GM11168 (cell line): Measurements from ENCODE around the gene TIRAP.
"Not testable (repeated sequence)": the region's sequence is repeated elsewhere in the genome, so short reads cannot be mapped to it uniquely, and the experiment has no call there.

Source experiments
- in situ Hi-C: fragments of 300-500 bp; cut with MboI; formaldehyde crosslinking; loops from one replicate; pipeline ENCODE4 v1.12.0; 2022; ENCODE audit warnings: low sequenced_read_pairs; ENCODE audit not compliant: unreplicated experiment

Gene TIRAP

GRCh38 chr11:126282361-126282735, 545 bp upstream of the TIRAP start:
- in situ Hi-C loops = no loop called here

DNA sequence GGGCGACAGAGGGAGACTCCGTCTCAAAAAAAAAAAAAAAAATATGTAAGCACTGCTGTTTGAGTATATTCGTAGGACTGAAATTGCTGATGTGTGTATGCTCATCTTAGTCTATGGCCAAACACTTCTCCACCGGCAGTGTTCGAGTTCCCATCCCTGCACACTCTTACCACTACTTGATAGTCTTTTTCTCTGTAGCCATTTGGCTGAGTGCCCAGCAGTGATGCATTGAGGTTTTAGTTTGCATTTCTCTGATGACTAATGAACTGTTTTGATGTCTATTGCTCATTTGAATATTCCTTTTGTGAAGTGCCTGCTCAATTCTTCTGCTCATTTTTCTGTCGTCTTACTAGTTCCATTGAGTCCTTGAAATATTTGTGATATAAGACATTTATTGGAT, 1.9 kb downstream of the TIRAP start:
- in situ Hi-C loops = no loop called here

GRCh38 chr11:126288237-126288636, 5.3 kb downstream of the TIRAP start:
- in situ Hi-C loops = no loop called here

- in situ Hi-C loops = no loop called here
Measured at GRCh38 chr11:126290887-126291286, 8.0 kb downstream of the TIRAP start.

- in situ Hi-C loops = no loop called here
Measured at GRCh38 chr11:126293726-126294125, 10.8 kb downstream of the TIRAP start.

DNA sequence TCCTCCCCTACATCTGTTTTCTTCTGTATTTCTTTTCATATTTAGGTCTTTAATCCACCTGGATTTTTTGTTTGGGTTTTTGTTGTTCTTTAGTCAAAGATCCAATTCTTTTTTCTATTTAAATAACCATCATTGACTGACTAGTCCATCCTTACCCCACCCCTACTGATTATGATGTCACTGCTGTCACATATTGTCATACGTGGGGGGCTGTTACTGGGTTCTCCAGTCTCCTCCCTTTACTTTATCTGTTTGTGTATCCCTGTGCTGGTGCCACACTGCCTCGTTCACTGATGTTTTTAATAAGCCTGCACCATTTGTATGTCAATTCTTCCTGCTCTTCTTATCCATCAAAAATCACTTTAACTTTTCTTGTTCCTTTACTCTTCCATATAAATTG, 14.1 kb downstream of the TIRAP start:
- in situ Hi-C loops = no loop called here

DNA sequence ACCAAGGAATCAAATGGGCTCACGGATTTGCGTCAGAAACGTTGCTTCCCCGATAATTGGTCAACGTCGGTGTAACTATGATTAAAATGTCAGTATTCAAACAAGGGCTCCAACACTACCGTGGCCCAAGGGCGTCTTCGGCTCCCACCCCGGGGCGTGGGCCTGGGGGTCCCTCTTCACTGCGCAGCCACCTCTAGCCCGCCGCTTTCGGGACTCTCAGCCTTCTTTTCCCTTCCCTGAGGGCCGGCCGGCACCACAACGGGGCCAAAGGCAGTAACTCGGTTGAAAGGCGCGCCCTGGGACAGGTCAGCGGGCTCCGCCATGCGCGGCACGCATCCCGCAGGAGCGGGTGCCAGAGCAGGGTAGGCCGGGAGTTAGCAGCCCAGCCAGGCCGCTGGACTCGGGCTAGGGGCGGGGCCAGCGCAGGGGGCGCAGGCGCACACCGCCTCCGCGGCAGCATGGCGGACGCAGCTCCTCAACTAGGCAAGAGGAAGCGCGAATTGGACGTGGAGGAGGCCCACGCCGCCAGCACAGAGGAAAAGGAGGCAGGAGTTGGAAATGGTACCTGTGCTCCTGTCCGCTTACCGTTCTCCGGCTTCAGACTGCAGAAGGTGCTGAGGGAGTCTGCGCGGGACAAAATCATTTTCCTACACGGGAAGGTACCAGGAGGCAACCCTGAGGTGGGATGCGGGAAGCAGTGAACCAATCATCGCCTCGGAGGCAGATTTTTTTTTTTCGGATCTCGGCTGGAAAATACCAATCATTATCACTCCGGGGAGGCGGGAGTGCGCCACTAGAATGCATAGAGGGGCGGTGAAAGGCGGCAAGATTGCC, 20.9 kb downstream of the TIRAP start, which contains the start of gene DCPS:
TSS of gene DCPS (plus strand) at position 438 of the 834 bp plus-strand sequence. CDS start at position 459, 21 bp downstream.
- in situ Hi-C loops = no loop called here

- in situ Hi-C loops = no loop called here
Measured at GRCh38 chr11:126304457-126305075, 21.7 kb downstream of the TIRAP start.

- in situ Hi-C loops = no loop called here
Measured at GRCh38 chr11:126305699-126306098, 22.8 kb downstream of the TIRAP start.

DNA sequence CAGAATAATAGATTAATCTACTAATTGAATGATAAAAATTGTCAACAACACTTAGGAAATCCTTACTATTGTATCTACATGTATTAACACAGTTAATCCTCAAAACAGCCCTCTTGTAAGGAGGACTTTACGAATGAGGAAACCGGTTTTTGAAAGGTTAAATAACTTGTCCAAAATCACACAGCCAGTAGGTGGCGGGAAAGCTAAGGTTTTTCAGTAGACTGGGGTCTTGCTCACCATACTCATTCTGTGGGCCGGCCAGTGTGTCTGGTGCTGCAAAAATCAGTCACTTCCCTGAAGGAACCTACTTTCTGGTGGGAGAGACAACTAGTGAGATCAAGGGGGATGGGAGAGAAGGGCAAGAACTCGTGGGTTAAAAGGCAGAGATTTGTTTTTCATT, 24.8 kb downstream of the TIRAP start:
- in situ Hi-C loops = no loop called here

GRCh38 chr11:126308271-126308671, 25.4 kb downstream of the TIRAP start:
- in situ Hi-C loops = no loop called here

DNA sequence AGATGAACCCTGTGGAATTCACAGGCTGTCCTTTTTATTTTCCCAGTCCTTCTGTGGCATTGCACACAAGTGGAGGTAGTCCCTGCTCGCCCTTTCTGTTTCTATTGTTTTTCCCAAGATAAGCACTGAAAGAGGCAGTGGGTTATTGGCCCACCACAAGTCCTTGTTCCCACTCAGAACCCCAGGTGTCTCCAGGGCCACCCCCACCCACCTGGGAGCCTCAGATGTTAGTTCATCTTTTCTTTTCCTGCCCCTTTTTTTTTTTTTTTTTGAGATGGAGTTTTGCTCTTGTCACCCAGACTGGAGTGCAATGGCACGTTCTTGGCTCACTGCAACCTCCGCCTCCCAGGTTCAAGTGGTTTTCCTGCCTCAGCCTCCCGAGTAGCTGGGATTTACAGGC, 25.9 kb downstream of the TIRAP start:
- in situ Hi-C loops = not testable (repeated sequence)

- in situ Hi-C loops = no loop called here
Measured at GRCh38 chr11:126310200-126310991, 27.5 kb downstream of the TIRAP start.

DNA sequence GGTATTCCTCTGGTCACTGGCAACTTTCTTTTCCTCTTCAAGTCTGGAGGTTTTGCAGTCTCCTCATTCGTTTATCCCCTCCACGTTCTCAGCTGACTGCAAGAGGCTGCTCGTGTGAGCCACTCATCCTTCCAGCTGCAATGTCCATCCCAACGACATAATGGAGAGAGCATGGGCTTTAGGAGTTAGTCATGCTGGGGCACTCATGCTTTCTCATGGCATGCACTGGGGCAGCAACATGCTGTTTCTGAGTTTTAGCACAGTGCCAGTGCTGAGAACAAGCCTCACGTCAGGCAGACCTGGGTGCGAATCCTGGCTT, 28.1 kb downstream of the TIRAP start:
- in situ Hi-C loops = no loop called here

GRCh38 chr11:126311401-126312291, 28.8 kb downstream of the TIRAP start:
- in situ Hi-C loops = no loop called here

DNA sequence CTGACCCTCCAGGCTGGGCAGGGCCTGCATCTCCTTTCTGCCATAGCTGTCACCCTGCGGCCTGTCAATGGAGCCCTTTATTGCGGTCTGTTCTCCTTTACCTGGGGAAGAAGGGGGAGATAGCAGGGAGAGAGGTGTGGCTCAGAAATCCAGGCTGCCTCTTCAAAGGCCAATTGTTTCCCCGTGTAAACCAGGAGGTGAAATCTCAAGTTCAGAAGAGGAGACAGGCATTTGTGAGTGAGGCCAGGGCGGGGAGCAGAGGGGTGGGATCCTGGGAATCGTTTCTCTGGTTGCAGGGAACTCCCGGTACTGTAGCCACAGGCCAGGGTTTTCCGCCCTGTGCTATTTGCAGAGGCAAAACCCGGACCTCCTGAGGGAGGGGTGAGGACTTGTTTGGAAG, 30.1 kb downstream of the TIRAP start:
- in situ Hi-C loops = no loop called here

DNA sequence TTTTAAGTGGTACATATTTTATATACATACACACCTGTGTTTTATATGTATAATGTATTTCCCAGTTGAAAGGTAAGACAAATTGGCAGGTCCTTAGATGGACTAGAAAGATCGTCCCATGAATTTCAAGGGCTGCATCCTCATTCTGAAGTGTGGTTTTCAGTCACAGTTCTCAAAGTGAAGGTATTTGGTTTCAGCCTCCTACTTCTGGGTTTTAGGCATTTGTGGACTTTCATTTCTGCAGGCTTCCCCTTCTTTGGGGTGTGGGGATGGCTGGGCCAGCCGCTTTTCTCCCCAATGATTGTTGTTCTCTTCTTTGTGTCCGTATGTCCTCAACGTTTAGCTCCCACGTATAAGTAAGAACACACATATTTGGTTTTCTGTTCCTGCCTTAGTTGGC, 30.9 kb downstream of the TIRAP start:
- in situ Hi-C loops = no loop called here

- in situ Hi-C loops = no loop called here
Measured at GRCh38 chr11:126317432-126317755, 34.5 kb downstream of the TIRAP start.

- in situ Hi-C loops = no loop called here
Measured at GRCh38 chr11:126317756-126318573, 35.1 kb downstream of the TIRAP start.
